B cell (primary cell): ENCODE data around the gene ENOX1. TPM values are rescaled to one million over a fixed set of nuclear protein-coding genes. Genes with fewer than 3 reads are reported as not detected.

Experiments
- ATAC-seq: fragments of 200-7000 bp; cut with Tn5 transposase; one replicate; pipeline ENCODE4 v1.10.0; 2021; ENCODE audit warnings: low read depth, mild to moderate bottlenecking, moderate number of reproducible peaks, moderate library complexity
- CTCF ChIA-PET: fragments of 350-600 bp; sonication (Branson Sonifier 250); formaldehyde crosslinking; loops from one replicate; lab custom pipeline; 2021; ENCODE audit warnings: antibody characterized with exemption, inconsistent platforms; lab: Charles Lee
- POLR2A ChIA-PET: fragments of 350-600 bp; sonication (Branson Sonifier 250); formaldehyde crosslinking; loops from one replicate; lab custom pipeline; 2021; ENCODE audit warnings: antibody characterized with exemption; lab: Charles Lee
- DNase-seq: peaks from one replicate; pipeline ENCODE4 v3.0.0; 2013
- H2AFZ ChIP-seq: 2 replicates; pipeline ENCODE4 v1.6.1; 2012; ENCODE audit warnings: mild to moderate bottlenecking, low read depth, low read length; ENCODE audit not compliant: insufficient read depth, poor library complexity, severe bottlenecking
- H3K27ac ChIP-seq, 2 donors: 1 replicate in 1 of 2; 2 replicates in 1 of 2; pipeline ENCODE4 v1.5.1; 2012 to 2013; ENCODE audit warnings: low read length in 2 of 2, mild to moderate bottlenecking in 2 of 2, moderate library complexity in 1 of 2
- H3K27me3 ChIP-seq, 4 experiments: fragments of 200-600 bp in 1 of 4; sonication (generic) in 1 of 4; replicated peaks in 1 of 4; 1 replicate in 2 of 4; 2 replicates in 2 of 4; pipeline versions ENCODE4 v1.6.1 to v1.7.0; 2013 to 2016; ENCODE audit warnings: low read length in 3 of 4, mild to moderate bottlenecking in 2 of 4, mixed read lengths in 1 of 4, moderate library complexity in 1 of 4; ENCODE audit not compliant: insufficient read depth in 4 of 4, control insufficient read depth in 3 of 4; ENCODE audit errors: control extremely low read depth in 1 of 4
- H3K36me3 ChIP-seq, 2 experiments: replicated peaks in 1 of 2; 1 replicate in 1 of 2; 2 replicates in 1 of 2; pipeline versions ENCODE4 v1.6.1 to v1.7.1; 2013; ENCODE audit warnings: low read length in 1 of 2; ENCODE audit not compliant: insufficient read depth in 2 of 2, control insufficient read depth in 1 of 2; ENCODE audit errors: control extremely low read depth in 1 of 2, extremely low read depth in 1 of 2
- H3K4me1 ChIP-seq, 2 donors: fragments of 200-600 bp in 1 of 2; sonication (generic) in 1 of 2; 1 replicate in 1 of 2; 2 replicates in 1 of 2; pipeline versions ENCODE4 v1.5.1 to v1.6.1; 2013 to 2017; ENCODE audit warnings: low read length in 2 of 2; ENCODE audit not compliant: control insufficient read depth in 2 of 2, insufficient read depth in 2 of 2
- H3K4me2 ChIP-seq: replicated peaks from 2 replicates; pipeline ENCODE3; 2012; ENCODE audit warnings: mild to moderate bottlenecking, low read depth, low read length; ENCODE audit not compliant: poor library complexity, severe bottlenecking
- H3K4me3 ChIP-seq, 5 experiments: fragments of 200-600 bp in 1 of 5; sonication (generic) in 1 of 5; 1 replicate in 3 of 5; 2 replicates in 2 of 5; pipeline versions ENCODE4 v1.5.1 to v1.7.0; 2011 to 2016; ENCODE audit warnings: low read length in 4 of 5, mild to moderate bottlenecking in 4 of 5, low read depth in 2 of 5, control low read depth in 1 of 5, moderate library complexity in 1 of 5; ENCODE audit not compliant: insufficient read depth in 1 of 5; ENCODE audit errors: control extremely low read depth in 1 of 5, extremely low read depth in 1 of 5
- H3K79me2 ChIP-seq: fragments of 200-600 bp; sonication (generic); one replicate; pipeline ENCODE4 v1.6.0; 2016; ENCODE audit warnings: low read length; ENCODE audit not compliant: control insufficient read depth, insufficient read depth
- H3K9ac ChIP-seq: fragments of 200-600 bp; sonication (generic); 2 replicates; pipeline ENCODE4 v1.6.1; 2017; ENCODE audit warnings: mild to moderate bottlenecking, low read length, moderate library complexity
- H3K9me3 ChIP-seq, 3 donors: one replicate each; pipeline versions ENCODE4 v1.6.1 to v1.7.1; 2013; ENCODE audit warnings: low read length in 2 of 3; ENCODE audit not compliant: control insufficient read depth in 2 of 3, insufficient read depth in 1 of 3; ENCODE audit errors: control extremely low read depth in 1 of 3
- H4K20me1 ChIP-seq: 2 replicates; pipeline ENCODE4 v1.6.0; 2012; ENCODE audit warnings: mild to moderate bottlenecking, low read length; ENCODE audit not compliant: insufficient read depth, control insufficient read depth, poor library complexity, severe bottlenecking
- H3K27ac Mint-ChIP-seq: one replicate; pipeline ENCODE4 v1.8.0; 2021; ENCODE audit warnings: mixed read lengths
- H3K27me3 Mint-ChIP-seq: one replicate; pipeline ENCODE4 v1.8.0; 2021; ENCODE audit warnings: mixed read lengths
- H3K4me1 Mint-ChIP-seq: one replicate; pipeline ENCODE4 v1.8.0; 2021; ENCODE audit warnings: mixed read lengths
- H3K4me3 Mint-ChIP-seq: one replicate; pipeline ENCODE4 v1.8.0; 2021; ENCODE audit warnings: mixed read lengths
- H3K9me3 Mint-ChIP-seq: one replicate; pipeline ENCODE4 v1.8.0; 2022; ENCODE audit warnings: mixed read lengths; ENCODE audit not compliant: insufficient read depth
- EZH2 ChIP-seq: IDR thresholded peaks from 2 replicates; pipeline ENCODE4 v1.6.1; 2012; ENCODE audit warnings: borderline replicate concordance, low read depth, mild to moderate bottlenecking, moderate library complexity, low read length; ENCODE audit not compliant: insufficient read depth, poor library complexity, severe bottlenecking
- WGBS: methylation state at CpG from one replicate; pipeline ENCODE4 v1.1.5; 2013; ENCODE audit warnings: missing lambda C conversion rate; ENCODE audit not compliant: insufficient coverage; 5-methylcytosine and 5-hydroxymethylcytosine counted together
- intact Hi-C: fragments of 100-400 bp; cut with micrococcal nuclease; formaldehyde crosslinking; loops from one replicate; pipeline ENCODE4 v1.10.0; 2022
- polyA plus RNA-seq: library from polyadenylated mRNA; depleted of rRNA; stranded (reverse); fragments of >200 nt; gene quantifications from 2 replicates; pipeline ENCODE4 v1.2.3, GENCODE V29; 2012
- total RNA-seq, 2 donors: library from RNA; stranded (reverse); fragments of 120-200 nt in 1 of 2; gene quantifications; 1 replicate in 1 of 2; 2 replicates in 1 of 2; pipeline versions ENCODE4 v1.2.3 to v1.2.4, GENCODE V29; 2013 to 2022
- TF ChIP-seq, protein P1 (sequence below): fragments of 200-600 bp; IDR thresholded peaks from one replicate; pipeline ENCODE4 v1.8.0; 2022; ENCODE audit warnings: antibody characterized with exemption, mild to moderate bottlenecking

Gene ENOX1
- total and polyA plus RNA-seq, 2 donors (not counting 1 experiment from before 2014, with no cell fraction given), result not detected

DNA sequence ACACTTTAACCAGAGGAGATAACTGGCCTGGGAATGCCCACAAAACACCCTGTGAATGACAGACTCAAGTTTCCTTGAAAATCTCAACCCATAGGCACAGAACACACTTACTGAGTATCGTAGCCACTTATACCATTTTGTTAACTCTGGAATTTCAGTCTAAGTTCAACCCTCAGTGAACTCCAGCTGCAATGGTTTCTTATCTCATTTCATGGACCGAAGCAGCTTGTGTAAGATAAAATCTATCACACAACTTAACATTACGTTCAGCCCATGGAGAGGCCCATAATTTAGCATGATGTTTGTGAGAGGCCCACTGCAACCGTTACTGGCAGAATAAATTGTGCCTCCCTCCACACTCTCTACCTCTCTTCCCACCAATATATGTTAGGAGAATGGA is 440.3 kb downstream of the ENOX1 start:
- no peak for DNase-seq
- H3K27ac Mint-ChIP-seq, result no peak overlapping the region
- WGBS, result 70% methylated on average over 2 of the region's 4 CpGs
- no peaks in the 10 kb centered on the region for H3K9me3 Mint-ChIP-seq
- Histone ChIP-seq H3K79me2 (no peaks in the 10 kb centered on the region), H3K4me1 (no peaks in the 10 kb centered on the region), H2AFZ (no peak overlapping the region), H3K4me2 (no peak overlapping the region), H4K20me1 (no peaks in the 10 kb centered on the region), H3K36me3 (no peaks in the 10 kb centered on the region), H3K4me3 (no peak overlapping the region), H3K27me3 (no peaks in the 10 kb centered on the region), H3K9me3 (no peaks in the 10 kb centered on the region), H3K9ac (no peak overlapping the region), H3K27ac (no peak overlapping the region)
- TF ChIP-seq EZH2, result no peak
- TF ChIP-seq, protein P1, sequence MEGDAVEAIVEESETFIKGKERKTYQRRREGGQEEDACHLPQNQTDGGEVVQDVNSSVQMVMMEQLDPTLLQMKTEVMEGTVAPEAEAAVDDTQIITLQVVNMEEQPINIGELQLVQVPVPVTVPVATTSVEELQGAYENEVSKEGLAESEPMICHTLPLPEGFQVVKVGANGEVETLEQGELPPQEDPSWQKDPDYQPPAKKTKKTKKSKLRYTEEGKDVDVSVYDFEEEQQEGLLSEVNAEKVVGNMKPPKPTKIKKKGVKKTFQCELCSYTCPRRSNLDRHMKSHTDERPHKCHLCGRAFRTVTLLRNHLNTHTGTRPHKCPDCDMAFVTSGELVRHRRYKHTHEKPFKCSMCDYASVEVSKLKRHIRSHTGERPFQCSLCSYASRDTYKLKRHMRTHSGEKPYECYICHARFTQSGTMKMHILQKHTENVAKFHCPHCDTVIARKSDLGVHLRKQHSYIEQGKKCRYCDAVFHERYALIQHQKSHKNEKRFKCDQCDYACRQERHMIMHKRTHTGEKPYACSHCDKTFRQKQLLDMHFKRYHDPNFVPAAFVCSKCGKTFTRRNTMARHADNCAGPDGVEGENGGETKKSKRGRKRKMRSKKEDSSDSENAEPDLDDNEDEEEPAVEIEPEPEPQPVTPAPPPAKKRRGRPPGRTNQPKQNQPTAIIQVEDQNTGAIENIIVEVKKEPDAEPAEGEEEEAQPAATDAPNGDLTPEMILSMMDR, result no peak
- POLR2A ChIA-PET, result no interaction called here
- intact Hi-C loops, result no loop called here
- CTCF ChIA-PET, result no interaction called here
- H3K27me3 Mint-ChIP-seq, result peaks cover 27% of the 10 kb centered on the region
- H3K4me1 Mint-ChIP-seq, result no peaks in the 10 kb centered on the region
- no peak for ATAC-seq
- H3K4me3 Mint-ChIP-seq, result no peak overlapping the region

DNA sequence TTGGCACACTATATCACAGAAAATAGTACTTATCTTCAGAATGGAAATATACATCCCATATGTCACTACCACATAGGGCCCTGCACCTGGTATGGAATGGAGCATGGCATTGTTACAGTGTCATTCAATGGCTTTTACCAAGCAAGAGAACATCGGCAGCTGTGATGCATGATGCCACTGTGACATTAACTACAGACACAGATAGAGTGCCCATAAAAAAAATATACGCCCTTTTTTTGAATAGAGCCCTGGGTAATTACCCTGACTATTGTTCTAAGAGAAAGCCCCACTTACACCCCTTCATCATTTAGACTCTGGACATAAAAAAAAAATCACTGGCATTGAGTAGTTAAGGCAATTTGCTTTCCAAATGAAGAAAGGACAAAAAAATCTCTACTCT is 443.1 kb downstream of the ENOX1 start:
- Histone ChIP-seq H3K36me3 (no peaks in the 10 kb centered on the region), H3K79me2 (no peaks in the 10 kb centered on the region), H3K4me1 (no peaks in the 10 kb centered on the region), H3K9me3 (no peaks in the 10 kb centered on the region), H3K9ac (no peak overlapping the region), H3K4me2 (no peak overlapping the region), H3K27me3 (no peaks in the 10 kb centered on the region), H2AFZ (no peak overlapping the region), H3K4me3 (no peak overlapping the region), H3K27ac (no peak overlapping the region), H4K20me1 (no peaks in the 10 kb centered on the region)
- Mint-ChIP-seq H3K27ac (no peak overlapping the region), H3K4me3 (no peak overlapping the region), H3K9me3 (no peaks in the 10 kb centered on the region), H3K4me1 (no peaks in the 10 kb centered on the region), H3K27me3 (peaks cover 22% of the 10 kb centered on the region)
- WGBS, result no CpG with 5 or more reads among the region's 2 CpGs
- POLR2A ChIA-PET, result no interaction called here
- intact Hi-C loops, result no loop called here
- no peak for DNase-seq
- TF ChIP-seq, protein P1, result no peak
- no peak for TF ChIP-seq EZH2
- CTCF ChIA-PET, result no interaction called here
- no peak for ATAC-seq
